GM11168 (cell line): Measurements from ENCODE around the gene C4orf50.

Experiments
- in situ Hi-C: fragments of 300-500 bp; cut with MboI; formaldehyde crosslinking; loops from one replicate; pipeline ENCODE4 v1.12.0; 2022; ENCODE audit warnings: low sequenced_read_pairs; ENCODE audit not compliant: unreplicated experiment

C4orf50 gene

GRCh38 chr4:5900844-5901243 lies 117.4 kb downstream of the C4orf50 start:
- in situ Hi-C loops: no loop called here

DNA sequence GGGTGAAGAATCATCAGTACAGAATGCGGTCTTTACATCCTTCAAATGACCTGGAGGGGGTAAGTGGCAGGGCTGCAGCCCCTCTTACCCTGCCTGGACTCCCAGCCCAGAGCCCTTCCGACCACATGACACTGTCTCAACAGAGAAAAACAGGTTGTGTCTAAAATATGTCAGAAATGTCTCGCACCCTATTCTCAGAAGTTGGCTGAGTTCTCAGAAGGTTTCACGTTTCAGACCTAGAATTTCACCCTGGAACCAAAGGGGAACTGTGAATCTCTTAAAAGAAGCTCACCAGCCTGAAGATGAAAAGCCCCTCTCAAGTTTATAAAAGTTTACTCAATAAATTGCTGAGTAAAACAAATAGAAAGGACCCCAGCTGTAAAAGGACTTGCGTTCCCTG lies 118.3 kb downstream of the C4orf50 start:
- in situ Hi-C loops: no loop called here

DNA sequence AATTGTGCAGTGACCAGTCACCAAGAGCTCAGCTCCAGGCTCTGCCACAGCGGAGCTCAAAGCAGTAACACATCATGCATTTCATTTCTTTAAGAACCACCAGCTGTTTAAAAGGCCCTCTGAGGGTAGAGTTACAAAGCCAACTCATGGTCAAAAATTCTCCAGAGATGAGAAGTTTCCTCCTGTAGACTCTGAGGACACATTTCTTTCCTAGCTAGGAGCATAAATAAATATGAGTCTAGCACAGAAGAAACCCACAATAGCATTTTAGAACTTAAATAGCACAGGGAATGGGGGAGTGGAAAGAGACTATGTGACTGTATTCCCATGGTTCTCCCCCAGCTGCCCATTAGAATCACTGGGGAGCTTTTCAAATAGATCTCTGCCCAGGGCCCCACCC lies 118.8 kb downstream of the C4orf50 start:
- in situ Hi-C loops: no loop called here

- in situ Hi-C loops: no loop called here
Observed at GRCh38 chr4:5897674-5898073, 120.6 kb downstream of the C4orf50 start.

DNA sequence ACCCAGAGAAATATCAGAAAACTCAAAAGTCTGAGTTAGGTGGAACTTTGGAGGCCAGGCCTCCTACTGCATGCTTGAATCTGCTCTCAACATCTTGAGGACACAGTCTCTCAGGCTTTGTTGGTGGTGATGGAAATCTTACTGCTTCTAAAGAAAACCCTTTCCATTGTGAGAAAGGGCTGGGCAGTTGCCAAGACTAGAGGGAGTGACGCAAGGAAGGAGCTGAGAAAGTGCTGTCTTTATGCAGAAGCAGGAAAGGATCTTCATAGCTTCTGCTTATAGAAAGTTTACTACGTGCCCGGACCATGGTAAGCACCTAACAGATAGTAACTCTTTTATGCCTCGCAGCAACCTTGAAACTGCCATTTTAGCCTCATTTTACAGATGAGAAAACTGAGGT lies 122.9 kb downstream of the C4orf50 start:
- in situ Hi-C loops: no loop called here

- in situ Hi-C loops: no loop called here
Observed at GRCh38 chr4:5894266-5894665, 124.0 kb downstream of the C4orf50 start.

DNA sequence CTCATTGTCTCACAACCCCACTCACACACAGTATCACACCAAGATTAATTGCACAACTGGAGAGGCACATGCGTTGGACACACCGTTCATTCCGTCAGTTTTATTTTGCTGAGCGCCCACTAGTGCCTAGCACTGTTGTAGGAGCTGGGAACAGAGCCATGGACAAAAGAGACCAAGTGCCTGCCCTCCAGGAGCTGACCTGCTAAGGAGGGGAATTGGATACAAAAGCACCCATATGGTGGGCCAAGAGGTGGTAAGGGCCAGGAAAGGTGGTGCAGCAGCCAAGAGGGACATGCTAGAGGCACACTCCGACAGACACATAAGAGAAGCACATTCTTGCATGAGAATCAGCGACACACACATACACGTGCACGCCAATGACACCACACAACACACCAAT lies 124.6 kb downstream of the C4orf50 start:
- in situ Hi-C loops: no loop called here

DNA sequence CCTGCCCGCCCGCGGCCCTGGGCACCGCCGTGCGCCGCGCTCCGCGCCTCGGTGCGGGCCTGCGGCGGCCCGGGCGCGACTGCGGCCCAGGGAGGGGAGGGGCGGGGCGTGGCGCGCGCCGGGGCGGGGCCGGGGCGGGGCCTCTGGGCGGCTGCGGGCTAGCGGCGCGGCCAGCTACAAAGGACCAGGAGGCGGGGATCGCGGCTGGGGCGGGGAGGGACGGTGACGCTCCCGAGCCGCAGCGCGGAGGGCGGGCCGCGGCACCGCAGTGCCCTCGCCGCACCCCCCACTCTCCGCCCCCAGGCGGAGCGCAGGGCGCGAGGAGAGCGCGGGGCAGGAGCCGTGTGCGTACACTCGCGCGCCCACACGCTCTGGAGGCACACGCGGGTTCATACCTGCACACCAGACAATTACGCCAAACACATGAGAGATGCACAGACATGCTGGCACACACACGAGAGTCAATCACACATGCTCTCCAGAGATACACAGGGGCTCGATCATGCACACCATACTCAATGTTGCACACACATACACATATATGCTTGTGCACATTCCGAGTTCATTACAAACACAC lies 125.1 kb downstream of the C4orf50 start, which contains the start of gene CRMP1:
Gene CRMP1 (minus strand): TSS at position 83 of the 577 bp plus-strand sequence. CDS start 117 bp downstream, outside the sequence.
- in situ Hi-C loops: no loop called here

DNA sequence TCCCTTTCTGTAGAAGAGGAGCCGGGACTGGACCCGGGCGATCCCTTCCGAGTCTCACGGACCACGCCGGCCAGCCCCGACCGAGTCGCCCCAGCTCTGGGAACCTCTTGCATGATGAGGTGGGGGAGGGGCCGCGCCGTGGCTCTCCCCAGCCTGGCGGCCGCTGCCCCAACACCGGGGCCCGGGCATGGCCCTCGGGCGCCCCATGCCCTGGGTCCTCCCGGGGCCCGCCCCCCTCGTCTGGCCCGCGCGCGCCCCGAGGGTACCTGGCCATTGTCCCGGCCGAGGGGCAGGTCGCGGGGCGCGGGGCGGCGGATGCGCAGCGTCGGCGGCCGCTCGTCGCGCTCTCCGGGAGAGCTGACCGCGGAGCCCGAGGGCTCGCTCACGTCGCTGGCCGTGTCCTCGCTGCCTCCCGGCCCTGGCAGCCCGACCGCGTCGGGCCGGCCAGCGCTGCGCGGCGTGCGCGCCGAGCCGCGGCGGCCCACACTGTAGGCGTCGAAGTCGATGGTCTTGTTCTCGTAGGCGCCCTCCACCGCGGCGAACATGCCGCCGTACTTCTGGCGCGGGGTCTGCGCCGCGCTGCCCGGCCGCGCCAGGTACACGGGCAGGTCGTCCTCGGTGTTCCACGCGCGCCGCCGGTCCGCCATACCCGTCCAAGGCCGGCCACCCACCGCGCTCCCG lies 125.8 kb downstream of the C4orf50 start:
- in situ Hi-C loops: no loop called here

- in situ Hi-C loops: no loop called here
Observed at GRCh38 chr4:5891563-5892322, 126.5 kb downstream of the C4orf50 start.

- in situ Hi-C loops: no loop called here
Observed at GRCh38 chr4:5890063-5890727, 128.0 kb downstream of the C4orf50 start.

DNA sequence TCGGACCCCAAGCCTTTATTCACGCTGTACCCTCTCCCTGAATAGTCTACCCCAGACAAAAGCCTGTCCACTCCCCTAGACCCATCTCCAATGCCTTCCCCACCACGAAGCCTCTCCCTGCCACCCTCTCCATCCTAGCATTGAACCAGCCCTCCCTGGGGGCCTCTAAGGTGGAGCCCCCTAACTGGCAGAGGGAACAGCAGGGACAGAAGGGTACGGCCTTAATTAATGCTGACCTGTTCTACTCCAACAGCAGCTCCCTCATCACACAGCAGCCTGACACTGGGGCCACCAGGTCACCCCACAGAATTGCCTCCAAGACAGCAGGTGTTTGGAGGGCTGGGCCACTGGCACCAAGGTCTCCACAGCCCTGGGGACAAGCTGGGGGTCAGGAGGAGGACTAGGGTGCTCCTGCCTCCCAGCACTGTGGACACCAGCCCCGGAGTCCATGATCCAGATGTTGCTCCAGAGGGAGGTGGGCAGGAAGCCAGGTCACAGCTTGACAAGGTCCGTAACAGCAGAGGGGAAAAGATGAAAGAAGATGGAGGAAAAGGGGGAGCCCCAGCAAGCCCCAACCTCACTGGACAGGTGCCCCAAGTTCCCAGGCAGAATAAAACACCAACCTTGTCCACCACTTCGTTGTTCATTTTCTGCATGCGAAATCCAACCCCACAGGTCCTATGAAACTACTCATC lies 129.1 kb downstream of the C4orf50 start:
- in situ Hi-C loops: no loop called here

DNA sequence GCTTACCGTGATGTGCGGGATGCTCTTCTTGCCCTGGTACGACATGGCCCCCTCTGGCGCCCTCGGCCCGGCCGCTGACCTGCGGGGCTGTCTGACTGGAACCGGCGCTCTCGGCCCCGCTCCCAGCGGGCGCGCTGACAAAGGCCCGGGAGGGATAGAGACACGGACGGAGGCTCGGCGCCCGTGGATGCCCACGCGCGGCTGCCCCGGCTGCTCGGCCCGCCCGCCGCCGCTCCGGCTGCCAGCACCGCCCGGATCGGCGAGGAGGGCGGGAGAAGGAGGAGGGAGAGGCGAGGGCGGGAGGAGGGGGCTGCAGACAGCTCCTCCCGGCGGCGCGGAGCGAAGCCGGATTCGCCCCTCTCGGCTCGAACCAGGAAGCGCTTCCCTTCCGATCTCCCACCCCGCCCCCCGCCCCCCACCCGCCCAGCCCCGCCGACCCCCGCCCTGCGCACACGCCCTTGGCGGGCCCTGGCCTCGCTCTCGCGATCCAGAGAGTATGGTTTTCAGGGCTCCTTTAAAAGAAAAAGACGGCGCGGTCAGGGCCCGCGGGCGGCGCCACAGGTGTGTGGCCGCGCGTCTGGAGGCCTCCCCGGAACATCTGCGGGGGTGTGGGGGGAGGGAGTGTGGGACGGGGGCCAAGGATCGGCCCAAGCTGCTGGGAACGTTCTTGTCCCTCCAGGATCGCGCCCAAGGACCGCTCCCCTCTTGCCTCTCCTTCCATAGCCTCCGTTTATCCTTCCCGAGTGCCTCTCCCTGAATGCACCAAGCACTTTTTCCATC lies 129.8 kb downstream of the C4orf50 start:
- in situ Hi-C loops: no loop called here

- in situ Hi-C loops: no loop called here
Observed at GRCh38 chr4:5887361-5888221, 130.6 kb downstream of the C4orf50 start.

- in situ Hi-C loops: no loop called here
Observed at GRCh38 chr4:5887011-5887360, 131.2 kb downstream of the C4orf50 start.

DNA sequence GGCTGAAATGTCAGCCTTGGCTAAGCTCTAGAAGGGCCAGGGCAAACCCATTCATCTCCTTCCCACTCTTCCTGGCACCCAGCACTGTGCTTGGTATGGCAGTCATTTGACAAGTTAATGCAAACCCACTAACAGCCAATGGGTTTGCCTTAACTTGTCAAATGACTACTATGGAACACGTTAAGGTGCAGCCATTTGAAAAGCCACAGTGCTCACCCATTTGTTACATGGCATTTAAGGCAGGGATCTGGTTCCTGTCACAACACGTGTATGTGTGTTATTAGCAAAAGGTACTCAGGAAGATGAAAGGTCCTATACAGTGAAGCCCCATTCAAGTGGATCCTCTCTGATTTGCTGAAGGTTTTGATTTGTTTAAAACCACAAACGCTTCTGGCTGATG lies 132.5 kb downstream of the C4orf50 start:
- in situ Hi-C loops: no loop called here

- in situ Hi-C loops: no loop called here
Observed at GRCh38 chr4:5884796-5885195, 133.4 kb downstream of the C4orf50 start.

DNA sequence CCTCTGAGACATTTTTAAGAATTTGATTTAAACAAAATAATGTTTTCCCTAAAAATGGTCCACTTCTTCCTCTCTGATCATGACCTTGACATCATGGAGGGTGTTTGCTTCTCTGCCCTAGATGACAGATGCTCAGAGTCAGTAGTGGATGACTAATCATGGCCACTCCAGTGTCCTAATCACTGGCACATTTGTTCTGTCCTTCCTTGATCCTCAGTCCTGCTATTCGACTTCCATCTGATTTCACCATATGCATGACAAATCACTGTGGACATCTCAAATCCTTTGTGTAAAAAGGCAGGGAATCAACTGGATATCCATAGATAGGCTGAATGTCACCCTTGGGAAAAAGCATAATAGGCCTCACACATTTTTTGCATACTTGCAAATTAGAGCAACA lies 134.3 kb downstream of the C4orf50 start:
- in situ Hi-C loops: no loop called here

- in situ Hi-C loops: no loop called here
Observed at GRCh38 chr4:5882947-5883346, 135.3 kb downstream of the C4orf50 start.
